Activated T-cell treated with anti-CD3 and anti-CD28 coated beads for 1 hour (primary cell): ENCODE results near the gene ZNF236.

Source experiments
- DNase-seq: peaks from one replicate; pipeline ENCODE4 v3.0.0-alpha.2; 2020; ENCODE audit warnings: low read depth

The ZNF236 gene

GRCh38 chr18:76821356-76821874 lies 942 bp upstream of the ZNF236 start:
- DNase-seq, result no peak

- DNase-seq, result peak; percentile 45
Observed at GRCh38 chr18:76821875-76822505, 367 bp upstream of the ZNF236 start.

DNA sequence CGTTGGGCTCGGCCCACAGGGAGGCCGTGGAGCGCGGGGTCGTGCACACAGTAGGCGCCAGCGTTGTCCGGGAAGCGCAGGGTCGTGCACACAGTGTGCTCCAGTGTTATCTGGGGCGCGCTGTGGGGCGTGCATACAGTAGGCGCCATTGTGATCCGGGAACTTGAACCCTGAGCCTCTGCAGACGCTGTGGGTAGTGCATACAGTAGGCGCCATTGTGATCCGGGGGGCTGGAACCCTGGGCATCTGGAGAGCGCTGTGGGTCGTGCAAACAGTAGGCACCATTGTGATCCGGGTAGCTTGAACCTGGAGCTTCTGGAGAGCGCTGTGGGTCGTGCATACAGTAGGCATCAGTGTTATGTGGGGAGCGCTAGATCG lies 793 bp downstream of the ZNF236 start:
- DNase-seq, result no peak

- no peak for DNase-seq
Observed at GRCh38 chr18:76823587-76824011, 1.2 kb downstream of the ZNF236 start.

DNA sequence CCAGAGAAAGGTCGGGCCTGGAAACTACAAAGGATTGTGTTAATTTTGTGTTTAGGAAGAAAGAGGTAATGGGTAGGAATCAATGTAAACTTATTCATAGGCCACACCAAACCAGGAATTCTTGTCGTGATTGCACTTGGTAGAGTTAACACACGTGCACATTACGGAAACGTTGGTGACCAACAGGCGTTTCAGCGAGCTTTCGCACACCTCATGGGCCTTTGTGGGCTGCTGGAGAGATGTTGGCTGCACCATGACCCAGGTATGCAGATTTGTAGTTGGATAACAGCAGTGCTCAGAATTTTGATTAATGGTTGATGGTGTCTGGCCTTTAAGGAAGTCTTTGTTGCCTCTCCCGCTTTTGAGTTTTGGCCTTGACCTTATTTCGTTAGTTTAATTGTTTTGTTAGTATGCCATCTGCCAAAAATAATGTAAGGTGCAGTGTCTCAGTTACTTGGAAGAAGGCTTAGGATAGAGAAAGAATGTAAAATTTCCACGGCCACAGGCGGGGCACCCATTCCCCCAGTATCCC lies 1.9 kb downstream of the ZNF236 start:
- no peak for DNase-seq

GRCh38 chr18:76824754-76825153 lies 2.4 kb downstream of the ZNF236 start:
- no peak for DNase-seq

GRCh38 chr18:76827205-76828200 lies 5.1 kb downstream of the ZNF236 start:
- DNase-seq, result no peak

DNA sequence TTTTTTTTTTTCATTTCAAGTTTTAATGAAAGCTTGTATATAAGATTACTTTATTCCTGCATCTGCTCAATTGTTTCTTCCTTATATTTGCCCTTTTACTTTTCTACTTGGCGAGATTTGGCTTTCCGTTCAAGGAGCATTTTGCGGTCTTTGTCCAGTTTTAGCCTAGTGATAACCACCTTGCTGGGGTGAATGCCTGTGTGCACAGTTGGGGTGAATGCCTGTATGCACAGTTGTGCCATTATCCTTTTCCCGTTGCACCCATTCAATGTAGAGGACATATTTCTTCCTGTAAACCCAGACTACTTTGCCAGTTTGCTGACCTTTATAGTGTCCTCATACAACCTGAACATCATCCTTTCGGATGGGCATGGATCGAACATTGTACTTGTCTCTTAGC lies 12.0 kb downstream of the ZNF236 start:
- no peak for DNase-seq

- DNase-seq, result no peak
Observed at GRCh38 chr18:76835380-76835779, 13.0 kb downstream of the ZNF236 start.

GRCh38 chr18:76837071-76837470 lies 14.7 kb downstream of the ZNF236 start:
- no peak for DNase-seq

- DNase-seq, result no peak
Observed at GRCh38 chr18:76838182-76838581, 15.8 kb downstream of the ZNF236 start.

GRCh38 chr18:76839086-76839794 lies 16.9 kb downstream of the ZNF236 start:
- no peak for DNase-seq

DNA sequence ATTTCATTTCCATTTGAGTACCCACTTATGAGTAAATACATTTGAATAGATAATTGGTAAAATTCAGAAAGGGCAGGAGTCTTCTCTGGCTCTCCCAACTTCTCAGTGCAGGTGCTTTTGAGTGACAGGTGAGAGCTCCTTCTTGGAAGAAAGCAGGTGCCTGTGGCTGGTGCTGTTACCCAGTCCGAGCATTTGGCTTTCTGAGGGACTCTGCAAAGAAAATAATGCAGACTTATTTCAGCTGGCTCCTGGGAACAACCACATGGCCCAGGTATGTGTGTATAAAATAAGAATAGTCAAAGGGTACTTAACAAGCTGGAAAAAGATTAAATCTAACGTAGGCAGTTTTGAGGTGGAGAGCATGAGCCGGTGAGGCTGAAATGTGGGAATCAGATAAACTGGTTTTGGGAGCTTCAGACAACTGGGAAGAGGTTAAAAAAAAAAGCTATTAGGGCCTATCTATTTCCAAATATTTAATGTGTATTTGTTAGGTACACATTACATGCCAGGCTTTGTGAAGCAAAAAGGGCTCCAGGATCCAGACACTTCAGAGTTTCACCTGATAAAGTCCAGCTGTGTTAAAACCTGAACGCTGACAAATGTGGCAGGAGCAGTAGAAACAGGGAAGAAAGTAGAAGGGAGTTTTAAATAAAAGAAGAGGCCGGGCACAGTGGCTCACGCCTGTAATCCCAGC lies 20.6 kb downstream of the ZNF236 start:
- DNase-seq, result no peak

DNA sequence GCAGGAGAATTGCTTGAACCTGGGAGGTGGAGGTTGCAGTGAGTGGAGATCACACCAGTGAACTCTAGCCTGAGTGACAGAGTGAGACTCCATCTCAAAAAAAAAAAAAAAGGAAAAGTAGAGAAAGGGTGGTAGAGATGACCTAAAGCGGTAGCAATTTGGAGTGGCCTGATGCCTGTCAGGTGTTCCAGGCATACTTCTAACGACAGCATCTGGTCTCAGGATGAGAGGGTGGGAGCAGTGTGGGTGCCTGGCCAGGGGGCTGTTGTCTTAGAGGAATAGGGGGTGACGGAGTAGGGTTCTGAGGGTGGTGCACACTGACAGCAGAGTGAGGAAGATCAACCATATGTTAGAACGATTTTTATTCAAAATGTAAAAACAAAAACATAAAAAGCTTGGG lies 21.8 kb downstream of the ZNF236 start:
- no peak for DNase-seq

GRCh38 chr18:76844742-76845477 lies 22.6 kb downstream of the ZNF236 start:
- DNase-seq, result no peak

- no peak for DNase-seq
Observed at GRCh38 chr18:76846217-76846616, 23.9 kb downstream of the ZNF236 start.

GRCh38 chr18:76847916-76848315 lies 25.6 kb downstream of the ZNF236 start:
- no peak for DNase-seq

DNA sequence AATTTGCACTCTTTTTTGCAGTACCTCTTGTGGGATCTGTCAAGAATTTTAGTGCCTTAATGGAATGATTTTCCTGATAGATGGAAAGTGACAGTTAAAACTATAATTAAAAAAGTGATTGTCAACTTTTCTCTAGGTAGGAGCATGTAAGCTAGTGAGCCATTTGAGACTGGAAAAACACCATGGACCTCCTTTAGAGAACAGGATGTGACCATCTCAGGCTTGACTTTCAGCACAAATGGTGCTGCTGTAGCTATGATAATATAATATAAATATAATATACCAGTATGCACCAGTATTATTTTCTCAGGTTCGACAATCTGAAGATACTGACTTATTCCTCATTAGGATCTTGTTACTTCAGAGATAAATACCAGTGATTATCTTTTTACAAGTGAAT lies 27.8 kb downstream of the ZNF236 start:
- DNase-seq, result no peak

- DNase-seq, result no peak
Observed at GRCh38 chr18:76855594-76855993, 33.2 kb downstream of the ZNF236 start.

- no peak for DNase-seq
Observed at GRCh38 chr18:76857476-76857875, 35.1 kb downstream of the ZNF236 start.
